MG63 (cell line): Measurements from ENCODE around the gene SCLT1. TPM values are rescaled to one million over a fixed set of nuclear protein-coding genes. Genes with fewer than 3 reads are reported as not detected.

Source experiments
- DNase-seq: peaks from one replicate; pipeline ENCODE4 v3.0.0-alpha.2; 2020
- H3K27me3 ChIP-seq: fragments of 250-450 bp; sonication (Bioruptor Pico); 2 replicates; pipeline ENCODE4 v1.5.1; 2020; ENCODE audit warnings: mild to moderate bottlenecking, moderate library complexity
- H3K36me3 ChIP-seq: fragments of 250-450 bp; sonication (Bioruptor Pico); 2 replicates; pipeline ENCODE4 v1.5.1; 2020; ENCODE audit warnings: mild to moderate bottlenecking, moderate library complexity
- H3K4me3 ChIP-seq: fragments of 250-450 bp; sonication (Bioruptor Pico); 2 replicates; pipeline ENCODE4 v1.5.1; 2020; ENCODE audit warnings: mild to moderate bottlenecking, moderate library complexity
- H3K9me3 ChIP-seq: fragments of 250-450 bp; sonication (Bioruptor Pico); 2 replicates; pipeline ENCODE4 v1.5.1; 2020; ENCODE audit warnings: mild to moderate bottlenecking, moderate library complexity
- total RNA-seq: library from RNA; depleted of rRNA; stranded (reverse); fragments of >200 nt; shearing (Covaris generic); gene quantifications from 2 replicates; pipeline ENCODE4 v1.2.3, GENCODE V29; 2014; ENCODE audit warnings: low replicate concordance

SCLT1 gene
- total RNA-seq, 1 experiment from 2014 or later = 13.9 TPM

- no peaks in the 10 kb centered on the region for H3K27me3 ChIP-seq
- H3K4me3 ChIP-seq = no peak overlapping the region
- no peak for DNase-seq
- H3K9me3 ChIP-seq = no peaks in the 10 kb centered on the region
- H3K36me3 ChIP-seq = no peaks in the 10 kb centered on the region
Observed at GRCh38 chr4:128986908-128987307, 106.4 kb downstream of the SCLT1 start.

GRCh38 chr4:128986019-128986418, 107.3 kb downstream of the SCLT1 start:
- Histone ChIP-seq H3K9me3 (no peaks in the 10 kb centered on the region), H3K27me3 (no peaks in the 10 kb centered on the region), H3K4me3 (no peak overlapping the region), H3K36me3 (no peaks in the 10 kb centered on the region)
- no peak for DNase-seq

DNA sequence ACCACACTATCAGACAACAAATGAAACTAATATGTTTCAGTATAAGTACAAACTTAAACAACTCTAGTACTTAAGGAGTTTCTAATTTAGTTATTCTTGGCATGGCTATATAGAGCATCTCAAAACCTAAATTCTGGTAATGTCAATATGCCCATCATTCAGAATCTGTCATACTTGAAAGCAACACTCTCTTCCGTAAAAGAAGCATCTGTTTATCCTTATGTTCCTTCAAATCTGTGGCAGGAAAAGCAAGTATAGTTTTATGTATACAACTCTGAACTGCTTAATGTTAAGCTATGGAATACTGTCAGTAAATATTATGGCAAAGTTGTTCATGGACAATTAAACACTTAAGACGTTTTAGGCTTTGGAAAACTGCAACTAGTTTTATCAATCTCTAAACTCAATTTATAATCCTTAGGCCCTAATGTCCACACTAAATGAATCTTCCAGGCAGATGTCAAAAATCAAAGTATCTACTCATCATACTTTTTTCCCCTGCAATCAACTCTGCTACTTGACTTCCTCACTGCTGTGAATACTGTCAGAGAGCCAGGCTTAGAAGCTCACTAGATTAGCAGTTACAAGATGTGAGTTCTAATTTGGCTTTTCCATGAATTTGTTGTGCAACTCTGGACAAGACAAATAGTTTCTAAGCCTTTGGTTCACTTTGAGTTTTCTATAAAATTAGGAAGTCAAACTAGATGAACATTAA, 109.4 kb downstream of the SCLT1 start:
- H3K9me3 ChIP-seq = no peaks in the 10 kb centered on the region
- H3K4me3 ChIP-seq = no peak overlapping the region
- no peak for DNase-seq
- H3K27me3 ChIP-seq = no peaks in the 10 kb centered on the region
- no peaks in the 10 kb centered on the region for H3K36me3 ChIP-seq

DNA sequence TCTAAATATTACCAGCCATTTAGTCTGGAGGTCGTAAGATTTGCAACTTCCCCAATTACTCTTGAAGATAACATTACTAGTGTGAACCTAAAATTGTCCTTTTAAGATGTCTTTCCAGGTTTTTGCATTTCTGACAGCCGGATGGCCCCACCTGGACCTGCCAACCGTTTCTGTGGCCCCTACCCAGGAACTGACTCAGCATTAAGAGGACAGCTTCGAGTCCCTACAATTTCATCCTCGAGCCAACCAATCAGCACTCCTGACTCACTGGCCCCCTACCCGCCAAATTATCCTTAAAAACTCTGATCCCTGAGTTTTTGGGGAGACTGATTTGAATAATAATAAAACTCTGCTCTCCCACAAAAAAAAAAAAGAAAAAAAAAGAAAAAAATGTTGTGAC, 112.0 kb downstream of the SCLT1 start:
- Histone ChIP-seq H3K4me3 (no peak overlapping the region), H3K9me3 (no peaks in the 10 kb centered on the region), H3K36me3 (no peaks in the 10 kb centered on the region), H3K27me3 (no peaks in the 10 kb centered on the region)
- DNase-seq = no peak

DNA sequence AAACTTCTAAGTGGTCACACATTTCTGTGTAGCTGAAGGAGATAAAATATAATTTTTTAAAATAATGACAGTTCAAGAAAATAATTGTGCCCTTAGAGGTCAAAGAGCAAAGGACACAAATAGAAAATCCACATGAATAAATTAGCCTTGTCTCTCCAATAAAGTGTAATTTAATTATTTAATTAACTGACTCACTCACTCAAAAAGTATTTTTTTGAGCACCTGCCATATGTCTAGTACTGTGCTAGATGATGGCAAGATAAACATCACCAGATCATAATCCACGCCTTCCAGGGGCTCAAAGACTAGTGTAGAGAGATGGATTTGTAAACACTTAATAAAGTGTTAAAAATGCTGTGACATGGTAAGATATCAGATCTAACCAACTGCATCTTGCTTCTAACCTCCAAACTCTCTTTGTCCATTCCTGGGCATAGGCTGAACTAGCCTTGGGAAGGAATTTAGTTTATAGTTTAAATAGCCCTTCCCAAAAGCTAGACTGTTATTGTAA, 112.5 kb downstream of the SCLT1 start:
- H3K4me3 ChIP-seq = no peak overlapping the region
- DNase-seq = no peak
- no peaks in the 10 kb centered on the region for H3K9me3 ChIP-seq
- H3K36me3 ChIP-seq = no peaks in the 10 kb centered on the region
- no peaks in the 10 kb centered on the region for H3K27me3 ChIP-seq

GRCh38 chr4:128979934-128980333, 113.4 kb downstream of the SCLT1 start:
- DNase-seq = peak; percentile 21
- no peaks in the 10 kb centered on the region for H3K36me3 ChIP-seq
- no peaks in the 10 kb centered on the region for H3K9me3 ChIP-seq
- H3K4me3 ChIP-seq = no peak overlapping the region
- no peaks in the 10 kb centered on the region for H3K27me3 ChIP-seq

GRCh38 chr4:128978985-128979384, 114.4 kb downstream of the SCLT1 start:
- H3K4me3 ChIP-seq = no peak overlapping the region
- no peaks in the 10 kb centered on the region for H3K36me3 ChIP-seq
- H3K27me3 ChIP-seq = no peaks in the 10 kb centered on the region
- DNase-seq = no peak
- H3K9me3 ChIP-seq = no peaks in the 10 kb centered on the region

DNA sequence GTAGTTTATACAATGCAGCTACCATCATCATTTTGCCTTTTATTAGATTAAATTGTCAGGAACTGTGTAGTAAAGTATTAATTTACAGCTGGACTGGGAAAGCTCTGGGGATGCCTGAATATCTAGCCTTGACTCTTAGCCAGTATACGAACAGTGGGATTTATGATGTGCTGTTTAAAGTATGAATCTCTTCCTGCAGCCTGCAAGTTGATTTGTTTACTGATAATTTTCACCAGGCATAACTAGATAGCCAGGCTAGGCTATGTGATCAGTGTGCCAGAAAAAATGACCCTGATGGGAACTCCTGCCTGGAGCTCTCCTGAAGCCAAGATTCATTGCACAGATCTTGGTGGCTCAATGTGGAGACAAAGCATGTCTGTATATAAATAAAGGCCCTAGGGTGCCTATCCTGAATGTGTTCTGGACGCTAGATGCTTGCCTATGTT, 119.2 kb downstream of the SCLT1 start:
- Histone ChIP-seq H3K27me3 (no peaks in the 10 kb centered on the region), H3K4me3 (no peak overlapping the region), H3K36me3 (no peaks in the 10 kb centered on the region; the same call in 1 of the 2 replicates), H3K9me3 (no peaks in the 10 kb centered on the region)
- peak; percentile 43 for DNase-seq

DNA sequence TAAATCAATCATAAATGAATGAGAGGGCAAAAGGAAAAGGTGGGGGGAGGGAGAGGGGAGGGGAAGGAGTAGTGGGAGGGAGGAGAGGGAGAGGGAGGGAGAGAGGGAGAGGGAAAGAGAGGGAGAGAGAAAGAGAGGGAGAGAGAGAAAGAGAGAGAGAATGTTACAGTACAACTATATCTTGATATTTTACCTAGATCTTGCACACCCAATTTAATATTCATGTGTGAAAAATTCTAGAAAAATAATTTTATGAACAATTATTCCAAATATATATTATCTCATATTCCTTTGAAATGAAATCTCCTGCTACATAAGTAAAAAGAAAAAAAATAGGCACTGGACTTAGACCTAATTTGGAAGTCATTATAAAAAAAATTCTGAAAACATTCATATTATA, 120.0 kb downstream of the SCLT1 start:
- no peaks in the 10 kb centered on the region for H3K9me3 ChIP-seq
- H3K27me3 ChIP-seq = no peaks in the 10 kb centered on the region
- H3K4me3 ChIP-seq = no peak overlapping the region
- no peaks in the 10 kb centered on the region; the same call in 1 of the 2 replicates for H3K36me3 ChIP-seq
- DNase-seq = no peak

DNA sequence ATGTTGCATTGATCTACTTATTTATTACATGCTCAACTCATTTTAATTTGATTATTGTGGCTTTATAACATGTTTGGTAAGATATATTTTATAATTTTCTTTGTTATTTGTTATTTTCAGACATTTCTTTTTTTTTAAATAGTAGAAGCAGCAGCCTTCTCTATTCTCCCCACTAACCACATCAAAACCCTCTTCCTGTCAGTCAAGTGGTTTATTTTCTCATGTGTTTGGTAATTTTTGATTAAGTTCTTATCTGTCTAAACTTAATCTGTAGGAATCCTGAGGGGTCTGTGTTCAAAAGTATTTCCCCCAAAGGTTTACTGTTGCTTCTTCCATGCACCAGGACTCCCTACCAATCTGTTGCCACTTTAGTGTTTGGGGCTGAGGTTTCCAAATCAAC, 131.9 kb downstream of the SCLT1 start:
- Histone ChIP-seq H3K9me3 (no peaks in the 10 kb centered on the region), H3K27me3 (no peaks in the 10 kb centered on the region), H3K4me3 (no peak overlapping the region), H3K36me3 (no peaks in the 10 kb centered on the region)
- DNase-seq = no peak

DNA sequence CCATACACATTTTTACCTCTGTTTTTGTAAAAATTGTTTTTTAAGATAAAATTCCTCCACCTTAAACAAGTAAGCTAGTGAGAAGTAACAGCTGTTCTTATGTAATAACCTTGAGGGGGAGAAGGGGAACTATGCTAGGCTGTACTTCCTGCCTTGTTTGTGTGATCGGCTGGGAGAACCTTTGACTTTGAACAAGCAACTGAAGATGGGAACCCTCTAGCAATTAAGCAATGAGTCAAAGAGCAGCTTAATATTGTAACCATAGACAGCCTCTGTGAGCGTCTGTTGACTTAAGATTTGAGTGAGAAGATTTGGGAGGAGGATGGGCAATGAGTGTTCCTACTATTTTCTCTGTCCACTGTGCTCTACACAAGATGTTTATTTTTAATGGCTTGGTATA, 135.1 kb downstream of the SCLT1 start:
- no peak for DNase-seq
- H3K4me3 ChIP-seq = no peak overlapping the region
- H3K27me3 ChIP-seq = no peaks in the 10 kb centered on the region
- H3K36me3 ChIP-seq = no peaks in the 10 kb centered on the region
- H3K9me3 ChIP-seq = no peaks in the 10 kb centered on the region

- no peak for DNase-seq
- Histone ChIP-seq H3K4me3 (no peak overlapping the region), H3K9me3 (no peaks in the 10 kb centered on the region), H3K27me3 (no peaks in the 10 kb centered on the region), H3K36me3 (no peaks in the 10 kb centered on the region)
Observed at GRCh38 chr4:128957459-128957858, 135.9 kb downstream of the SCLT1 start.

- Histone ChIP-seq H3K36me3 (no peaks in the 10 kb centered on the region), H3K9me3 (no peaks in the 10 kb centered on the region), H3K27me3 (no peaks in the 10 kb centered on the region), H3K4me3 (no peak overlapping the region)
- no peak for DNase-seq
Observed at GRCh38 chr4:128955751-128956150, 137.6 kb downstream of the SCLT1 start.

- no peaks in the 10 kb centered on the region for H3K27me3 ChIP-seq
- no peak for DNase-seq
- H3K4me3 ChIP-seq = no peak overlapping the region
- H3K36me3 ChIP-seq = no peaks in the 10 kb centered on the region
- H3K9me3 ChIP-seq = no peaks in the 10 kb centered on the region
Observed at GRCh38 chr4:128954941-128955340, 138.4 kb downstream of the SCLT1 start.

DNA sequence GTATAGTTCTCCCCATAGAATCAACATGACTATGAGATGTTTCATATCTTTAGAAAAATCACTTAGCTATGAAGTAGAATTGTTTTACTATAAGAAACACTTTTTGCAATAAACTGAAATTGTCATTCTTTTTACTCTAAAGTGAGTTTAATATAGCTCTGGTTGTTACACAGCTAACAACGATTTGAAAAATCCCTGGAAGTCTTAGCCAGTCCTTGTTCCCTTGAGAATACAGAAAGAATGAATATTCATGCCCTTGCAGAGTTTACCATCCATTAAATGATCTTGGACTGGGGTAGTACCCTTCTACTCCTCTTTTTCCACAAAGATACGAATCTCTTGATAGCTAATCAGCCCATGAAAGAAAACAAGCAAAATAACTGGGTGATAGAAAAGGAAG, 142.0 kb downstream of the SCLT1 start:
- H3K27me3 ChIP-seq = no peaks in the 10 kb centered on the region
- H3K36me3 ChIP-seq = no peaks in the 10 kb centered on the region
- H3K4me3 ChIP-seq = no peak overlapping the region
- no peak for DNase-seq
- H3K9me3 ChIP-seq = no peaks in the 10 kb centered on the region

- Histone ChIP-seq H3K4me3 (no peak overlapping the region), H3K9me3 (no peaks in the 10 kb centered on the region), H3K36me3 (no peaks in the 10 kb centered on the region), H3K27me3 (no peaks in the 10 kb centered on the region)
- no peak for DNase-seq
Observed at GRCh38 chr4:128950796-128951195, 142.5 kb downstream of the SCLT1 start.

DNA sequence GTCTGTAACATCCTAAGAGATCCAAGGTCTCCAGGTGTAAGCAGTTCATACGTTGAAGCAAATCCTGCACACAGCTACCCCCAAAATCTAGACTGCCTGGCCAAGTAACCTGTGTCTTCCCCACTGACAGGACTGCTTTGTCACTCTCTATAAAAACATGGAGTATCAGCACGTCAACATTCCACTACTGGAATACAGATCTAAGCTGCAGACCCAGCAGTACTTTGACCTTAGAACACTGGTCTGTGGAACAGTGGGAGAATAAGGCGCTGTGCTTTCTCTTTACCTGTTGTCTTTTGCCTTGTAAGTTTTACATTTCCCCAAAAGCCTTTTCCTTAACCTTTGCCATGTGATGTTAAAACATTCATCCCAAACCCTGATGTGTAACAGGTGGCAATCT, 146.4 kb downstream of the SCLT1 start:
- DNase-seq = no peak
- Histone ChIP-seq H3K9me3 (peaks cover 3% of the 10 kb centered on the region; the same call in 1 of the 2 replicates), H3K4me3 (no peak overlapping the region), H3K27me3 (no peaks in the 10 kb centered on the region), H3K36me3 (peaks cover 4% of the 10 kb centered on the region; the same call in 1 of the 2 replicates)

GRCh38 chr4:128942607-128943006, 150.7 kb downstream of the SCLT1 start:
- no peak overlapping the region for H3K4me3 ChIP-seq
- peaks cover 4% of the 10 kb centered on the region; the same call in 1 of the 2 replicates for H3K36me3 ChIP-seq
- H3K9me3 ChIP-seq = peaks cover 4% of the 10 kb centered on the region; the same call in 1 of the 2 replicates
- DNase-seq = no peak
- H3K27me3 ChIP-seq = no peaks in the 10 kb centered on the region
